ENCODE data around the gene PRKCH. TPM values are rescaled to one million over a fixed set of nuclear protein-coding genes. Genes with fewer than 3 reads are reported as not detected.
A peak's percentile ranks its signal among the peaks of the same experiment; 100 is the strongest.

Gene PRKCH
- total RNA-seq, 3 donors from 2014 or later (not counting 1 experiment from before 2014, with no cell fraction given) = 610 to 756 (median 618) TPM

- peak overlapping the region in 1 of 2 donors; percentile 99 for H3K27ac Mint-ChIP-seq
- DNase-seq (peak in 1 of 2 donors; percentile 26), ATAC-seq (no peak)
- WGBS (ENCODE audit: insufficient coverage) = 62% methylated on average over 8 of the region's 8 CpGs
- H3K9me3 Mint-ChIP-seq = no peaks in the 10 kb centered on the region
- Histone ChIP-seq H3K4me1 (ENCODE audit: control insufficient read depth, insufficient read depth, low read length) (peaks cover 59% of the 10 kb centered on the region), H3K27me3 (ENCODE audit: control insufficient read depth, insufficient read depth, low read length) (no peaks in the 10 kb centered on the region), H3K9me3 (ENCODE audit: control insufficient read depth, insufficient read depth, low read length) (no peaks in the 10 kb centered on the region), H3K36me3 (ENCODE audit: control insufficient read depth, insufficient read depth, low read length) (peaks cover 3% of the 10 kb centered on the region), H3K27ac (ENCODE audit: low read length) (peak overlapping the region; percentile 83), H3K4me3 (ENCODE audit: low read length) (no peak overlapping the region)
- no peaks in the 10 kb centered on the region for H3K36me3 Mint-ChIP-seq
- peaks cover 87 to 90% of the 10 kb centered on the region in 2 donors for H3K4me1 Mint-ChIP-seq
- intact Hi-C loops (cut with micrococcal nuclease) = loop anchor here (2.0 to 5.0 kb wide), 3 partner anchors 13 to 368 kb away; partner anchors contain the start of gene HIF1A
- H3K27me3 Mint-ChIP-seq (ENCODE audit: low read depth in 2 of 2) = no peaks in the 10 kb centered on the region
- no peak for TF ChIP-seq CTCF (IDR thresholded peaks at IDR 0.05)
- peak overlapping the region; percentile 95 for H3K4me3 Mint-ChIP-seq
Observed at GRCh38 chr14:61329478-61330051, 8.2 kb downstream of the PRKCH start.

- intact Hi-C loops (cut with micrococcal nuclease) = no loop called here
- 67% methylated on average over 1 of the region's 1 CpG for WGBS (ENCODE audit: insufficient coverage)
Observed at GRCh38 chr14:61330511-61330910, 9.1 kb downstream of the PRKCH start.

GRCh38 chr14:61331992-61332657 lies 10.7 kb downstream of the PRKCH start:
- intact Hi-C loops (cut with micrococcal nuclease) = no loop called here
- Histone ChIP-seq H3K27me3 (ENCODE audit: control insufficient read depth, insufficient read depth, low read length) (no peaks in the 10 kb centered on the region), H3K4me1 (ENCODE audit: control insufficient read depth, insufficient read depth, low read length) (peaks cover 74% of the 10 kb centered on the region), H3K4me3 (ENCODE audit: low read length) (peak overlapping the region; percentile 12), H3K36me3 (ENCODE audit: control insufficient read depth, insufficient read depth, low read length) (peaks cover 3% of the 10 kb centered on the region), H3K9me3 (ENCODE audit: control insufficient read depth, insufficient read depth, low read length) (no peaks in the 10 kb centered on the region), H3K27ac (ENCODE audit: low read length) (peak overlapping the region; percentile 85)
- no peak for DNase-seq
- H3K4me1 Mint-ChIP-seq = peaks cover 84 to 87% of the 10 kb centered on the region in 2 donors
- H3K9me3 Mint-ChIP-seq = no peaks in the 10 kb centered on the region
- no peak for TF ChIP-seq CTCF (IDR thresholded peaks at IDR 0.05)
- H3K27me3 Mint-ChIP-seq (ENCODE audit: low read depth in 2 of 2) = no peaks in the 10 kb centered on the region
- no peaks in the 10 kb centered on the region for H3K36me3 Mint-ChIP-seq
- 39% methylated on average over 4 of the region's 4 CpGs for WGBS (ENCODE audit: insufficient coverage)
- H3K27ac Mint-ChIP-seq = peak overlapping the region in 1 of 2 donors; percentile 99
- peak overlapping the region; percentile 77 for H3K4me3 Mint-ChIP-seq
- ATAC-seq = no peak

More at GRCh38 chr14:61330511-61330910, 9.1 kb downstream of the PRKCH start:
- peaks cover 3% of the 10 kb centered on the region for H3K36me3 ChIP-seq (ENCODE audit: control insufficient read depth, insufficient read depth, low read length)
- no peak for TF ChIP-seq CTCF (IDR thresholded peaks at IDR 0.05)
- no peaks in the 10 kb centered on the region for H3K9me3 ChIP-seq (ENCODE audit: control insufficient read depth, insufficient read depth, low read length)
- Mint-ChIP-seq H3K4me1 (peaks cover 86 to 89% of the 10 kb centered on the region in 2 donors), H3K4me3 (peak overlapping the region; percentile 95), H3K36me3 (no peaks in the 10 kb centered on the region), H3K27ac (peak overlapping the region in 1 of 2 donors; percentile 99), H3K27me3 (ENCODE audit: low read depth in 2 of 2) (no peaks in the 10 kb centered on the region), H3K9me3 (no peaks in the 10 kb centered on the region)
- DNase-seq (peak in 1 of 2 donors; percentile 56), ATAC-seq (peak in 2 of 3 donors; percentile 37 to 39)
- H3K4me3 ChIP-seq (ENCODE audit: low read length) = no peak overlapping the region
- no peaks in the 10 kb centered on the region for H3K27me3 ChIP-seq (ENCODE audit: control insufficient read depth, insufficient read depth, low read length)
- peaks cover 64% of the 10 kb centered on the region for H3K4me1 ChIP-seq (ENCODE audit: control insufficient read depth, insufficient read depth, low read length)
- peak overlapping the region; percentile 83 for H3K27ac ChIP-seq (ENCODE audit: low read length)

Measured in natural killer cell (primary cell).